CD4-positive, alpha-beta T cell (primary cell): ENCODE results near the gene ELP4. TPM values are rescaled to one million over a fixed set of nuclear protein-coding genes. Genes with fewer than 3 reads are reported as not detected.

Experiments used
- ATAC-seq: fragments of 200-7000 bp; cut with Tn5 transposase; one replicate; pipeline ENCODE4 v1.10.0; 2022; ENCODE audit warnings: mild to moderate bottlenecking; ENCODE audit not compliant: poor library complexity
- CTCF ChIA-PET: fragments of 350-600 bp; sonication (Branson Sonifier 250); formaldehyde crosslinking; loops from one replicate; lab custom pipeline; 2021; ENCODE audit warnings: antibody characterized with exemption, inconsistent platforms; lab: Charles Lee
- POLR2A ChIA-PET: fragments of 350-600 bp; sonication (Branson Sonifier 250); formaldehyde crosslinking; loops from one replicate; lab custom pipeline; 2021; ENCODE audit warnings: antibody characterized with exemption, inconsistent platforms; lab: Charles Lee
- DNase-seq, 14 experiments: peaks; one replicate each; pipeline ENCODE4 v3.0.0-alpha.2; 2013 to 2020; ENCODE audit warnings: mixed read lengths in 2 of 14
- H3K27ac ChIP-seq, 2 donors: one replicate each; pipeline versions ENCODE4 v1.5.1 to v1.7.0; 2013; ENCODE audit warnings: low read length in 2 of 2, low read depth in 1 of 2, mild to moderate bottlenecking in 1 of 2
- H3K27me3 ChIP-seq, 2 experiments: 1 replicate in 1 of 2; 2 replicates in 1 of 2; pipeline versions ENCODE4 v1.6.1 to v1.7.0; 2013; ENCODE audit warnings: low read length in 2 of 2, control low read depth in 1 of 2, mild to moderate bottlenecking in 1 of 2, moderate library complexity in 1 of 2; ENCODE audit not compliant: insufficient read depth in 2 of 2, control insufficient read depth in 1 of 2
- H3K36me3 ChIP-seq: one replicate; pipeline ENCODE4 v1.6.1; 2013; ENCODE audit warnings: low read length, control low read depth; ENCODE audit not compliant: insufficient read depth
- H3K4me1 ChIP-seq: one replicate; pipeline ENCODE4 v1.6.1; 2013; ENCODE audit warnings: low read length, control low read depth; ENCODE audit not compliant: insufficient read depth
- H3K4me3 ChIP-seq: one replicate; pipeline ENCODE4 v1.5.1; 2013; ENCODE audit warnings: mild to moderate bottlenecking, low read length, moderate library complexity
- H3K9me3 ChIP-seq, 2 experiments: 1 replicate in 1 of 2; 2 replicates in 1 of 2; pipeline versions ENCODE4 v1.6.1 to v1.7.0; 2013; ENCODE audit warnings: low read length in 2 of 2, mild to moderate bottlenecking in 2 of 2, control low read depth in 1 of 2, moderate library complexity in 1 of 2; ENCODE audit not compliant: control insufficient read depth in 1 of 2, insufficient read depth in 1 of 2
- H3K27ac Mint-ChIP-seq: one replicate; pipeline ENCODE4 v1.8.0; 2020; ENCODE audit warnings: mixed read lengths
- H3K27me3 Mint-ChIP-seq: one replicate; pipeline ENCODE4 v1.8.0; 2021; ENCODE audit warnings: mixed read lengths
- H3K36me3 Mint-ChIP-seq: one replicate; pipeline ENCODE4 v1.8.0; 2021; ENCODE audit warnings: low read depth, mixed read lengths
- H3K4me1 Mint-ChIP-seq: one replicate; pipeline ENCODE4 v1.8.0; 2021; ENCODE audit warnings: low read depth, mixed read lengths
- H3K4me3 Mint-ChIP-seq: one replicate; pipeline ENCODE4 v1.8.0; 2020; ENCODE audit warnings: mild to moderate bottlenecking, mixed read lengths
- H3K9me3 Mint-ChIP-seq: one replicate; pipeline ENCODE4 v1.8.0; 2020; ENCODE audit warnings: mixed read lengths
- CTCF ChIP-seq: fragments of 200-600 bp; IDR thresholded peaks from one replicate; pipeline ENCODE4 v1.8.0; 2022; ENCODE audit warnings: antibody characterized with exemption, mild to moderate bottlenecking
- intact Hi-C, 2 experiments: fragments of 100-400 bp; cut with DNase I in 1 of 2; cut with micrococcal nuclease in 1 of 2; formaldehyde crosslinking; loops; one replicate each; pipeline versions ENCODE4 v1.15.1 to v1.9.0; 2023 to 2025; cut with DNase I, micrococcal nuclease
- total RNA-seq, 174 experiments: library from RNA in 2 of 174; stranded (reverse) in 2 of 174; gene quantifications; one replicate each; pipeline ENCODE4 v1.2.3 and lab custom pipeline; 2021 to 2026

ELP4 gene
- total RNA-seq, 2 experiments from 2014 or later: 9.5 to 10.3 TPM

- Histone ChIP-seq H3K27me3 (no peaks in the 10 kb centered on the region), H3K4me3 (no peak overlapping the region), H3K36me3 (no peaks in the 10 kb centered on the region), H3K9me3 (no peaks in the 10 kb centered on the region), H3K27ac (no peak overlapping the region), H3K4me1 (no peaks in the 10 kb centered on the region)
- Mint-ChIP-seq H3K4me3 (no peak overlapping the region), H3K9me3 (no peaks in the 10 kb centered on the region), H3K27me3 (no peaks in the 10 kb centered on the region), H3K36me3 (peaks cover 13% of the 10 kb centered on the region), H3K27ac (no peak overlapping the region), H3K4me1 (no peaks in the 10 kb centered on the region)
- POLR2A ChIA-PET: no interaction called here
- ATAC-seq (no peak), DNase-seq (no peak)
- no peak for TF ChIP-seq CTCF
- intact Hi-C loops: no loop called here
- CTCF ChIA-PET: no interaction called here
These were observed 147.5 kb downstream of the ELP4 start for GRCh38 chr11:31657091-31657490.

- Mint-ChIP-seq H3K27me3 (no peaks in the 10 kb centered on the region), H3K9me3 (no peaks in the 10 kb centered on the region), H3K27ac (no peak overlapping the region), H3K36me3 (no peaks in the 10 kb centered on the region), H3K4me1 (no peaks in the 10 kb centered on the region), H3K4me3 (no peak overlapping the region)
- ChIA-PET POLR2A (no interaction called here), CTCF (no interaction called here)
- TF ChIP-seq CTCF: no peak
- ATAC-seq (no peak), DNase-seq (no peak)
- H3K9me3 ChIP-seq: no peaks in the 10 kb centered on the region
- H3K27ac ChIP-seq: no peak overlapping the region
- H3K27me3 ChIP-seq: no peaks in the 10 kb centered on the region
- H3K4me3 ChIP-seq: no peak overlapping the region
- H3K36me3 ChIP-seq: no peaks in the 10 kb centered on the region
- no peaks in the 10 kb centered on the region for H3K4me1 ChIP-seq
- intact Hi-C loops: no loop called here
These were observed 154.6 kb downstream of the ELP4 start for GRCh38 chr11:31664129-31664528.

GRCh38 chr11:31664954-31665353 is 155.4 kb downstream of the ELP4 start:
- Histone ChIP-seq H3K36me3 (no peaks in the 10 kb centered on the region), H3K4me1 (no peaks in the 10 kb centered on the region), H3K9me3 (no peaks in the 10 kb centered on the region), H3K27me3 (no peaks in the 10 kb centered on the region), H3K27ac (no peak overlapping the region), H3K4me3 (no peak overlapping the region)
- ATAC-seq (no peak), DNase-seq (no peak)
- H3K27ac Mint-ChIP-seq: no peak overlapping the region
- POLR2A ChIA-PET: no interaction called here
- no peak for TF ChIP-seq CTCF
- intact Hi-C loops: no loop called here
- no peaks in the 10 kb centered on the region for H3K9me3 Mint-ChIP-seq
- H3K4me3 Mint-ChIP-seq: no peak overlapping the region
- CTCF ChIA-PET: no interaction called here
- no peaks in the 10 kb centered on the region for H3K27me3 Mint-ChIP-seq
- H3K4me1 Mint-ChIP-seq: no peaks in the 10 kb centered on the region
- no peaks in the 10 kb centered on the region for H3K36me3 Mint-ChIP-seq
